IPS-20b (cell line): Measurements from ENCODE around the gene MKRN1.

ENCODE experiments used
- H3K27ac ChIP-seq: one replicate; pipeline ENCODE4 v1.5.1; 2013; ENCODE audit warnings: low read length
- H3K27me3 ChIP-seq: 2 replicates; pipeline ENCODE4 v1.6.1; 2013; ENCODE audit warnings: mild to moderate bottlenecking, low read length, inconsistent platforms; ENCODE audit not compliant: insufficient read depth
- H3K36me3 ChIP-seq: 2 replicates; pipeline ENCODE4 v1.6.1; 2013; ENCODE audit warnings: low read depth, mild to moderate bottlenecking, inconsistent platforms, low read length, moderate library complexity; ENCODE audit not compliant: insufficient read depth
- H3K4me1 ChIP-seq: 2 replicates; pipeline ENCODE4 v1.6.1; 2013; ENCODE audit warnings: mild to moderate bottlenecking, control low read depth, inconsistent platforms, low read length, moderate library complexity; ENCODE audit not compliant: insufficient read depth
- H3K4me3 ChIP-seq: 2 replicates; pipeline ENCODE4 v1.5.1; 2013; ENCODE audit warnings: mild to moderate bottlenecking, low read length, inconsistent platforms
- H3K9ac ChIP-seq: 2 replicates; pipeline ENCODE4 v1.6.1; 2013; ENCODE audit warnings: low read depth, mild to moderate bottlenecking, inconsistent platforms, low read length, moderate library complexity
- H3K9me3 ChIP-seq: 2 replicates; pipeline ENCODE4 v1.6.1; 2013; ENCODE audit warnings: mild to moderate bottlenecking, low read depth, low read length, inconsistent platforms; ENCODE audit not compliant: insufficient read depth

The MKRN1 gene

DNA sequence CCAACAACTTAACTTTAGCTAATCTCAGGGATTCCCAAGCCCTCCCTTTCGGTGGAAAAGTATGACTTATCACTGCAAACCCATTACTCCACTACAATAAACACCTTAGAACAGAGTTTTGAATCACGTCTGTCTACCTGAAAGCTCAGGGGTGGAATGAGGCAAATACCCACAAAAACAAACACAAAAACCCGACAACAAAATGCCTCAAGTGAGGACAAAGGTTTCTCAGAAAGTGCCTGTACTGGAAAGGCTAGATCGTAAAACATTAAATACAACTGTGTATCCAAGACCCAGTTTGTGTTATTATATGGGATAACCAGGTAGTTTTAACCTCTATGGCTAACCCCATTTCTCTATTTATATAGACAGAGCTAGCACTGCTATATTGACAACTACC lies 26.0 kb downstream of the MKRN1 start:
- no peaks in the 10 kb centered on the region for H3K9me3 ChIP-seq
- H3K36me3 ChIP-seq: peaks cover 56% of the 10 kb centered on the region

DNA sequence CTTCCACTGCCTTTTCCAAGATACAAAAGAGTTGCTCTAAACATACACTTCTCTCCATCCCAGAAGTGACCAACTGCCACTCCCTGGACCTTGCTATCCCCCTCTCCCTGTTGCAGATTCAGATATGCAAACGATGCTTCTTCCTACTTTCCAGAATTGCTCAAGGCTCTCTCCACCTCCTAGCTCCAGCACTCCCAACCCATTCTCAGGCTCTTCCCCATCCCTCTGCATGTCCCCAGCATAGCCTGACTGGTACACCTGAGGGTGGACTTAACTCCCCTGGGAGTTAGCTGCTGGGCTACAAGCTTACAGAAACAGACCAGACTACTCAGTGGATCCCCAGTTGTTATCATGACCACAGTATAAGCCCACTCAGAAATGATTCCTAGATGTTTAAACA lies 27.6 kb downstream of the MKRN1 start:
- Histone ChIP-seq H3K27me3 (no peaks in the 10 kb centered on the region), H3K9me3 (no peaks in the 10 kb centered on the region), H3K9ac (no peak overlapping the region), H3K36me3 (peaks cover 43% of the 10 kb centered on the region), H3K4me3 (no peak overlapping the region), H3K27ac (no peak overlapping the region), H3K4me1 (peaks cover 36% of the 10 kb centered on the region)

More for the DNA sequence above, 26.0 kb downstream of the MKRN1 start:
- no peak overlapping the region for H3K27ac ChIP-seq
- H3K27me3 ChIP-seq: no peaks in the 10 kb centered on the region
- no peak overlapping the region for H3K9ac ChIP-seq
- H3K4me1 ChIP-seq: peaks cover 36% of the 10 kb centered on the region
- no peak overlapping the region for H3K4me3 ChIP-seq

DNA sequence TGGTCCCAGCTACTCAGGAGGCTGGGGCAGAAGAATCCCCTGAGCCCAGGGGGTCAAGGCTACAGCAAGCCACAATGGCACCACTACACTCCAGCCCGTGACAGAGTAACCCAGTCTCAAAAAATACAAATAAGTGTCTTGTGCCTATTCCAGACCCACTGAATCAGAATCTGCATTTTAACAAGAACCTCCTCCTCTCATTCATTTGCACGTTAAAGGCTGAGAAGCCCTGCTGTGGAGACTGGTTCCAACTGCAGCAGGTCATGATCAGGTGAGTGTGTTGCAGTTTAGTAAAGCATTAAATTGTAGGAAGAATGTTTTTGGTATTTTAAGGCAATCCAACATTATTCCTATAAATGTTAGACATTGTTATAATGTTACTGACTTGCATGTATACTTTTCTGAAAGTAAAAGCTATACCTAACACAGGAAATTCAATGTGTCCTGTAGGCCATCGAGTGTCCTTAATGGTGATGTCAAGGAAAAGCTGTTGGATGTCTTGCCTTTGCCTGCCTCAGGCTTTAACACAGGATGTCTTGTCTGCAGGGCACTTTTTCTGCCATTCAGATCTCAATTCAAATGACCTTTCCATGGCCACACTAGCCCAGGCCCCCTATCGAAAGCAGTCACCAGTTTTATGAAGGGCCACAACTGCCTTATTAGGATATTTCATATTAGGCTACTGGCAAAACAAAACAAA lies 30.4 kb downstream of the MKRN1 start:
- no peaks in the 10 kb centered on the region for H3K9me3 ChIP-seq
- H3K27me3 ChIP-seq: no peaks in the 10 kb centered on the region
- peak overlapping the region; percentile 45; the same call in 1 of the 2 replicates for H3K9ac ChIP-seq
- peak overlapping the region; percentile 82 for H3K27ac ChIP-seq
- H3K4me1 ChIP-seq: peaks cover 18% of the 10 kb centered on the region
- peak overlapping the region; percentile 14; the same call in 1 of the 2 replicates for H3K4me3 ChIP-seq
- peaks cover 19% of the 10 kb centered on the region for H3K36me3 ChIP-seq

DNA sequence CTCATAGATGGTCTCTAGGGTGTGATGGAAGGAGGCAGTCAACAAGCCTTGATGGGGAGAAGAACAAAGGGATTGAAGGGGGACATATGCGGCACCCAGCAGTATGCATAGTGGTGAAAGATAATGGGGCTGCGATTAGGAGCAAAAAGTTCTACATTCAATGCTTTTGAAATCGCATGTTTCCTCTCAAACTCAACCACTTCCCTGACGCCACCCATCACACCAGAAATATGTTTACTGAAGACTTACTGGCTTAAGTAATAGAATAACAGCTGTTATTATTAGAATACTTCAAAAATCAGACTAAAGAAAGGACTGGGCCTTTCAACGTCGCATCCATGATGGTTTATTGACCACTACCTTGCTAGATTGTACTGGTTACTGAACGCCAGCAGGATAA lies 31.5 kb downstream of the MKRN1 start:
- peak overlapping the region; percentile 88 for H3K27ac ChIP-seq
- H3K27me3 ChIP-seq: no peaks in the 10 kb centered on the region
- peaks cover 18% of the 10 kb centered on the region for H3K4me1 ChIP-seq
- peak overlapping the region; percentile 8; the same call in 1 of the 2 replicates for H3K9ac ChIP-seq
- H3K9me3 ChIP-seq: no peaks in the 10 kb centered on the region
- peaks cover 8% of the 10 kb centered on the region; the same call in 1 of the 2 replicates for H3K36me3 ChIP-seq
- H3K4me3 ChIP-seq: no peak overlapping the region

DNA sequence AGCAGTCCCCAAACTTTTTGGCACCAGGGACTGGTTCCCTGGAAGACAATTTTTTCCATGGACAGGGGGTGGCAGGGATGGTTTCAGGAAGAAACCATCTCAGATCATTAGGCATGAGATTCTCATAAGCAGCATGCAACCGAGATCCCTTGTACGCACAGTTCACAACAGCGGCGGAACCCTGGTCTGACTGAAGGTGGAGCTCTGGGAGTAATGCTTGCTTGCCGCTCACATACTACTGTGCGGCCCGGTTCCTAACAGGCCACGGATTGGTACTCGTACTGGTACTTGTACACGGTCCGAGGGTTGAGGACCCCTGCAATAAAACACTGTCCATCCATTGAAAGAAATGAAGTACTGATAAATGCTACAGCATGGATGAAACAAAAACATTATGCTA lies 32.8 kb downstream of the MKRN1 start:
- Histone ChIP-seq H3K36me3 (0 out of 2 replicates have a peak, but pooled peaks cover 3% of the 10 kb centered on the region), H3K9ac (no peak overlapping the region), H3K27me3 (no peaks in the 10 kb centered on the region), H3K27ac (no peak overlapping the region), H3K9me3 (no peaks in the 10 kb centered on the region), H3K4me3 (no peak overlapping the region), H3K4me1 (peaks cover 18% of the 10 kb centered on the region)

DNA sequence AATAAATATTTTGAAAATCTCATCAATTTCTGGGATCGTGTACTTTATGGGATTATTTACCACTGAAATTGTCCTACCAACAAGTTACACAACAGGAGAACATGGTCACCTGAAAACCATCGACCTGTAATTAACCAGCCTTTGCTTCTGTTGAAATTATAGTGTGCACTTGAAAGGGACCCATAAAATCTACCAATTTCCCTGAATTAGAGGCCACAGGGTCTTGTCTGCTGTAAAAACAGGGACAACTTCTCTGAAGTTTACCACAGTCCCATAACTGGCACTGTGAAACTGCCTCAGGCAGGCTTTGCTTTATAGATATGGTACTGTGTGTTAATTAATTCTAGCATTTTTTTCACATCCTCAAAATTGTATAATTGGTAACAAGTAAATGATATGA lies 37.8 kb downstream of the MKRN1 start:
- no peak overlapping the region for H3K27ac ChIP-seq

DNA sequence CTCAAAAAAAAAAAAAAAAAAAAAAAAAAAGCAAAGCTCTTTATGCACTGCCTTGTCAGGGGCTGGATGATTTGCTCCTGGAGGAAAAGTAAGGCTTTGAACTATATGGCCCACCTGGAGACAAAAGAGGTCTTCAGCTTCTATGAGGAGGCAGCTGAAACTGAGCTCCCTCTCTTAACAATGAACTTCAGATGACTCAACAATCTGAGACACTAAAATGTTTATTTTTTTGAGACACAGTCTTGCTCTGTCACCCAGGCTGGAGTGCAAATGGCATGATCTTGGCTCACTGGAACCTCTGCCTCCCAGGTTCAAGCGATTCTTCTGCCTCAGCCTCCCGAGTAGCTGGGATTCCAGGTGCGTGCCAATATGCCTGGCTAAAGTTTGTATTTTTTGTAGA lies 38.7 kb downstream of the MKRN1 start:
- Histone ChIP-seq H3K4me1 (no peaks in the 10 kb centered on the region), H3K9me3 (no peaks in the 10 kb centered on the region), H3K27ac (no peak overlapping the region), H3K36me3 (no peaks in the 10 kb centered on the region), H3K9ac (no peak overlapping the region), H3K27me3 (no peaks in the 10 kb centered on the region), H3K4me3 (no peak overlapping the region)

More for the DNA sequence above, 37.8 kb downstream of the MKRN1 start:
- Histone ChIP-seq H3K9me3 (no peaks in the 10 kb centered on the region), H3K4me1 (no peaks in the 10 kb centered on the region), H3K4me3 (no peak overlapping the region), H3K36me3 (no peaks in the 10 kb centered on the region), H3K27me3 (no peaks in the 10 kb centered on the region), H3K9ac (no peak overlapping the region)

DNA sequence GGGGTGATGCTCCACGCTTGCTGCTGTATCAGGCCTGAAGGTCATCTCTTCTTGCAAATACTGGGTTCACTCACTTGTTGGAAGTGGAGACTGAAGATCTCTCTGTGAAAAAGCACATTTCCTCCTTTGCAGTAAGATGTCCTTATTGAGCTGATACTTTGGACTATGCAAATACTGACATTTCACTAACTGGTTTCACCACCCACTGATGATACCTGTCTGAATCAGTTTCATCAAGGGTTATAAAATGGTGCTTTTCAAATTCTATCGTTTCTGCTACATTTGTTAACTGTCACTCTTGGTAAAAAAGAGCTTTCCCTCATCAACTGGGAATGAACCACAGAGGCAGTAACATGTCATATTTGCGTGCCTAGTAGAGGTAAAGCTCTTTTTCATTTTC lies 39.9 kb downstream of the MKRN1 start:
- no peaks in the 10 kb centered on the region for H3K27me3 ChIP-seq
- no peak overlapping the region for H3K9ac ChIP-seq
- no peak overlapping the region for H3K4me3 ChIP-seq

DNA sequence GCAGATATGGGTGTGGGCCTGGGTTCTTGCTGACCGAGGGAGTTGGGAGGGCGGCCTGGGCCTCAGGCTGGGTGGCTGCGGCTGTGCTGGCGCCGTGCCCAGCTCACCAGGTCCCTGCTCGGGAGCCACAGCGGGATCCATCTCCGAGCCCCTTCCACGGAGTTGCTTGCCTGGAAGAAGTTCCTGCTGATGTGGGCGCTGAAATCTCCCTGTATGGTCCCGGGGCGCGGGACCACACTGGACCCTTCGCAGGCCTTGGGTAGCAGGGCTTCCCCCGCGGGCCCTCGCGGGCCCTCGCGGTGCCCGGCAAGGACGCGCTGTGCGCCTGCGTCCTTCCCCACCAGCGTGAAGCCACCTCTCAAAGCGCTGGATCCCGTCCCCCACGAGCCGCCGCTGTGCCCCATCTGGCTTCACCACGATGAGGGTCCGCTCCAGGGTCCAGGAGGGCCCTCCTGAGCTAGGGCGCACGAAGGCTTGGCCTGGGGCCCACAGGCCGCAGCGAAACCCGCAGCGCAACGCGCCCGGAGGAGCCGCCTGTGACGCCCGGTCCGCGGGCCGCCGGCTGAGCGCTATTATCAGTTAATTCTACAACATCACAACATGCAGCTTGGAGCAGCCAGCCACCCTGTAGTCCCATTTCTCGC lies 43.9 kb downstream of the MKRN1 start:
- Histone ChIP-seq H3K9me3 (no peaks in the 10 kb centered on the region), H3K27ac (no peak overlapping the region), H3K4me1 (no peaks in the 10 kb centered on the region), H3K9ac (no peak overlapping the region), H3K36me3 (no peaks in the 10 kb centered on the region), H3K4me3 (no peak overlapping the region), H3K27me3 (no peaks in the 10 kb centered on the region)

More for the DNA sequence above, 39.9 kb downstream of the MKRN1 start:
- Histone ChIP-seq H3K36me3 (no peaks in the 10 kb centered on the region), H3K9me3 (no peaks in the 10 kb centered on the region), H3K4me1 (no peaks in the 10 kb centered on the region), H3K27ac (no peak overlapping the region)

DNA sequence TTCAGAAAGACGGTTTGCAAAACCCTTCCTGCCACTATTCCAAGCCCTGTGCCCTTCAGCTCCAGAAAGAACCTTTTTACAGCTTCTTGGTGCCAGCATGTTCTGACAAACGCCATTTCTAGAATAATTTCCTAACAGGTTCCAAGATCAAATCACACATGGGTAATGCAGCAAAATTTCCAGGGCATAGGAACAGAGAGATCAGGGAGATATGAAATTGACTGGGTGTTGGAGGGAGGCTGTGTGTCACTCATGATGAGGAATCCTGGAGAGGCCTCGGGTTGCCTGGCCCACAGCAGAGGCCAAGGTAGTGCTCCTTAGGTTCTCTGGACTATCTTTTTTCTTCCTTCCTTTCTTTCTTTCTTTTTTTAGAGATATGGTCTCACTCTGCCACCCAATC lies 45.9 kb downstream of the MKRN1 start:
- no peaks in the 10 kb centered on the region for H3K27me3 ChIP-seq
- H3K9me3 ChIP-seq: no peaks in the 10 kb centered on the region
- H3K36me3 ChIP-seq: no peaks in the 10 kb centered on the region
- H3K4me3 ChIP-seq: no peak overlapping the region
- H3K27ac ChIP-seq: no peak overlapping the region
- H3K4me1 ChIP-seq: no peaks in the 10 kb centered on the region
- no peak overlapping the region for H3K9ac ChIP-seq

DNA sequence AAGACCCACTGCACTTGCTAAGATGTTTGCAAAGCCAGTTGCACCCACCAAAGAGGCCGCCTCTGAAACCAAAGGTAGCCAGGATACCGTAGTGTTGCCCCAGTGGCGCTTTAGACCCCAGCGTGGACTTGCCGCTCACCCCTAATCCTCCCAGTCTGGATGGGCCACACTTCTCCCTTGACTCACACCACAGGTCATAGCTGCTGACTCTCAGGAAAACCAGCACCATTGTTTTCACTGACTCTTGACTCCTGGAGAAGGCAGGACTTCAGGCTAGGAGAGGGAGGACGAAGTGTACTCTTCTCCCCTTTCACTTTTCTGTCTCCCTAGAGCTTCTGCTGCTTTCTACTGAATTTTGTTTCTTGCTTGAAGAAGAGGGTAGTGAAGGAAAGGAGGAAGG lies 53.2 kb downstream of the MKRN1 start:
- no peaks in the 10 kb centered on the region for H3K27me3 ChIP-seq
- H3K9me3 ChIP-seq: no peaks in the 10 kb centered on the region
- no peak overlapping the region for H3K27ac ChIP-seq
- no peaks in the 10 kb centered on the region for H3K4me1 ChIP-seq
- H3K9ac ChIP-seq: no peak overlapping the region
- no peak overlapping the region for H3K4me3 ChIP-seq
- H3K36me3 ChIP-seq: no peaks in the 10 kb centered on the region

DNA sequence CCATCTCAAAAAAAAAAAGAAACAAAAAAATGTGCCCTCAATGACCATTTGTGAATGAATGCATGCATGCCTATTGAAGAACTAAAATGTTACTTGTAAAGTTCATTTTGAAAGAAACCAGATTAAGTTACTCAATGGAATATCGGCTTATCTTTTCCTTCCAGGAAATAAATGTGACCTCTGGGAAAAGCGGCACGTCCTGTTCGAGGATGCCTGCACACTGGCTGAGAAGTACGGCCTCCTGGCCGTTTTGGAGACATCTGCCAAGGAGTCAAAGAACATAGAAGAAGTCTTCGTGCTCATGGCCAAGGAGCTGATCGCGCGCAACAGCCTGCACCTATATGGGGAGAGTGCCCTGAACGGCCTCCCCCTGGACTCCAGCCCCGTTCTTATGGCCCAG lies 53.6 kb downstream of the MKRN1 start:
- no peak overlapping the region for H3K27ac ChIP-seq
- no peaks in the 10 kb centered on the region for H3K27me3 ChIP-seq
- H3K9ac ChIP-seq: no peak overlapping the region

More for the DNA sequence above, 53.6 kb downstream of the MKRN1 start:
- H3K4me1 ChIP-seq: no peaks in the 10 kb centered on the region
- H3K4me3 ChIP-seq: no peak overlapping the region
- no peaks in the 10 kb centered on the region for H3K9me3 ChIP-seq
- no peaks in the 10 kb centered on the region for H3K36me3 ChIP-seq
